Measurements from ENCODE around the gene FCER2. TPM values are rescaled to one million over a fixed set of nuclear protein-coding genes. Genes with fewer than 3 reads are reported as not detected.
A peak's percentile ranks its signal among the peaks of the same experiment; 100 is the strongest.
"Not testable (repeated sequence)": the region's sequence is repeated elsewhere in the genome, so short reads cannot be mapped to it uniquely, and the experiment has no call there.

FCER2 gene, protein sequence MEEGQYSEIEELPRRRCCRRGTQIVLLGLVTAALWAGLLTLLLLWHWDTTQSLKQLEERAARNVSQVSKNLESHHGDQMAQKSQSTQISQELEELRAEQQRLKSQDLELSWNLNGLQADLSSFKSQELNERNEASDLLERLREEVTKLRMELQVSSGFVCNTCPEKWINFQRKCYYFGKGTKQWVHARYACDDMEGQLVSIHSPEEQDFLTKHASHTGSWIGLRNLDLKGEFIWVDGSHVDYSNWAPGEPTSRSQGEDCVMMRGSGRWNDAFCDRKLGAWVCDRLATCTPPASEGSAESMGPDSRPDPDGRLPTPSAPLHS
- total RNA-seq: not detected

DNA sequence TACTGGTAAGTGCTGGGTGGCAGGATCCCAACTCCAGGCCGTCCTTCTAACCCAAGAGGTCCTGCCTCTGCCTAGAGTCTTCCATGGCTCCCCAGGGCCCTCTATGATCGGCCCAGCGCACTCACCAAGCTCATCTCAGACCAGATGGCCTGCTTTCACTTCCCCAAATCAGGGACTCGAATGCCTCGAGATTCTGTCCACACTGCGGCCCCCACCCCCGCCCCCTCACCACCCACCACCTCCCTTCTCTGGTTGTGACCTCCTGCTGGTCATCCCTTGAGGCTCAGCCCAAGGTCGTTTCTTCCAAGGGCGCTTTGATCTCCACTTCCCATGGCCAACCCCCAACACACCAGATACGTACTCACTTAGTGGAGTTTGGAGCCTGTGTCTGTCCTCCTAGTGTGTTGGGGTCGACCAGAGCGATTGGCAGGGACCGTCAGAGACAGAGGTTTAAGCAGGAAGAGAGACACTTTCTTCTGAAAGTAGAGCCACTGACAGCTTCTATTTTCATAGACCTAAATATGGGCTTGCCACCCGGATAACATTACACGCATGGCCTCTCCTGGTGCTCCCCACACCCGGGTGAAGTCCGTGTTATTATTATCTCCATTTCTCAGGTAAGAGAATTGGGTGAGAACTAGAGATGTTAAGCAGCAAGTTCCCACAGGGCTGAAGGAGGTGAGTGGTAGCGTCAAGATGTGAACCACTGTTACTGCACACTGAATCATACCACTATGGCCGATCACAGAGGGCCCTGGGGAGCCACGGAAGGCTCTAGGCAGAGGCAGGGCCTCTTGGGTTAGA lies at the start of gene FCER2:
Gene FCER2, minus strand, starts transcription at position 478 of the 804 bp plus-strand sequence. CDS start 2,371 bp downstream, outside the sequence.
- DNase-seq: no peak

DNA sequence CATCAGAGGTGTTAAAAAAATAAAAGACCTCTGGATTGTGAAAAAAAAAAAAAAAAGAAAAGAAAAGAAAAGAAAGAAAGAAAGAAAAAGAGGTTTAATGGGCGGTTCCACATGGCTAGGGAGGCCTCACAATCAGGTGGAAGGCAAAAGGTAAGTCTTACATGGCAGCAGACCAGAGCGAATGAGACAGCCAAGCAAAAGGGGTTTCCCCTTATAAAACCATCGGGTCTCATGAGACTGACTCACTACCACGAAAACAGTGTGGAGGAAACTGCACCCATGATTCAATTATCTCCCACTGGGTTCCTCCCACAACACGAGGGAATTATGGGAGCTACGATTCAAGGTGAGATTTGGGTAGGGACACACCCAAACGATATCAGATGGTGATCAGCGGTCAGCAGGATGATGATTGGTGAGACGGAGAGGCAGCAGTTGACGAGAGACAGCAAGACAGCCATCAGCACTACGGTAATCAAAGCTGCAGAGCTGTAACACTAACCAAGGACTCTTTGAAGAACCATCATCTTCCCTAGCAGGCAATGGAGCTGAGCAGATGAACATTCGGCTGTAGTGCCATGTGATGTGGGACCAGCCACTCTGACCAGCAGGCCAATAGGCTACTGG lies 49.3 kb upstream of the FCER2 start:
- DNase-seq: no peak

DNA sequence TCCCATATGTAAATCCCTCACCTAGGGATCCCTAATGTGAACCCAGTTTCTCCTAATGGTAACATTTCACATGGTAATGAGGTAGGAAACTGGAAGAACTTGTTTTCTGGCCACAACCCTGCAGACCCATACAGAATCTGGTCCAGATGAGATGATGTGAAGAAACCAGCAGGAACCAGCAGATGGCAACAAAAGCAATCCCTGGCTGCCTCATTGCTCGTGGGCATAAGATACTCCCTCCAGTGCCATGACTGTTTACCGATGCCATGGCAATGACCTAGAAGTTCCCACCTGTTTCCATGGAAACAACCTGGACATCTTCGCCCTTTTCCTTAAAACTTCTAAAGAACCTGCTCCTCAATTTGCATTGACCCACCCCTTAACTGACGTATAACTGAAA lies 46.8 kb upstream of the FCER2 start:
- DNase-seq: no peak

DNA sequence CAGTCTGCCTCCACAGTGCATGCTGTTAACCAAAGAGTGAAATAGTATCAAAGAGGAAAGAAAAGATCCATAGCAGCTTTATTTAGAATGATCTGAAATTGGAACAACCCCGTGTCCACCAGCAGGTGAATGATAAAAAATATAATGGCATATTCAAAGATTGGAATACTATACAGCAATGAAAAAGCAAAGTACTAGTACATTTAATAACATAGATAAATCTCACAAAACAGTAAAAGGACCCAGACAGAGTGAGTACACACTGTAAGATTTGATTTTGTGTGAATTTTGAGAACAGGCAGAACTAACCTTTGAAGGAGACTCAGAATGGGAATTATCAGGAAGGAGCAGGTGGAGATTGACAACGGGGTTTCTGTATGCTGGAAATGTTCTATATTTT lies 46.2 kb upstream of the FCER2 start:
- DNase-seq: no peak

DNA sequence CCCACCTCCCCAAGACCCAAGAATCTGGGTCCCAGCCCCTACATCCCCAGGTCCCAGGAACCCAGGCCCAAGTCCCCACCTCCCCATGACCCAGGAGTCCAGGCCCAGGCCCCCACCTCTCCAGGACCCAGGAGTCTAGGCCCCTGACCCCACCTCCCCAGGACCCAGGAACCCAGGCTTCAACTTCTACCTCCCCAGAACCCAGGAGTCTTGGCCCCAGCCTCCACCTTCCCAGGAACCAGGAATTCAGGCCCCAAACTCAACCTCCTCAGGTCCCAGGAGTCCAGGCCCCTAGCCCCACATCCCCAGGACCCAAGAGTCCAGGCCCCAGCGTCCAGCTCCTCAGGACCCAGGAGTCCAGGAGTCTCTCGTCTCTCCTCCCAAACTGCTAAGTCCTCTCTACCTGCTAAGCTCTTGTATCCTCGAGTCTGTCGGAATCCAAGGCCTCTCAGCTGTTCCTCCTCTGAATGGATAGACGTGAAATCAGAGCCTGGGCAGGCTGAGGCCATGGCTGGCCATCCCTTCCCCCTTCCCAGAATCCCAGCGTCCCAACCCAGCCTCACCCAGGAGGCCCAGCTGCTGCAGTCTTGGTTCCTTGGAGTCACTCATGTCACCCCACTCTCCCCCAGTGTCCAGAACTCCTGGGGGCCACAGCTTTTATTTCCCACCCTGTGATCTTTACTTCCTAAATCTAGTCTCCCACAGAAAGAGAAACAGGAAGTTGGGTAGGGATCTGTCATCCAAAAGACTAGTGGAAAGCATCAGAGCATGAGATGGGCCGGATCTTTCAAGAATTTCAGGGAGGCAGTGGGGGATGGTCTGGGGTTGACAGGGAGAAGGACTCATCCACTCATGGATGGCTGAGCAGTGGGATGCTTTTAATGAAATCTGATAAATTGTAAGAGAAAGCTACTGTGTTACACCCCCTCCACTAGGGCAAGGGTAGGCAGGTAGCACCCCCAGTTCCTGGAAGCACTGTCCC lies 45.3 kb upstream of the FCER2 start, which contains the start of gene CD209:
Gene CD209, minus strand, starts transcription at position 632 of the 982 bp plus-strand sequence. Its CDS starts 23 bp downstream, at position 609.
- peak; percentile 5 for DNase-seq

DNA sequence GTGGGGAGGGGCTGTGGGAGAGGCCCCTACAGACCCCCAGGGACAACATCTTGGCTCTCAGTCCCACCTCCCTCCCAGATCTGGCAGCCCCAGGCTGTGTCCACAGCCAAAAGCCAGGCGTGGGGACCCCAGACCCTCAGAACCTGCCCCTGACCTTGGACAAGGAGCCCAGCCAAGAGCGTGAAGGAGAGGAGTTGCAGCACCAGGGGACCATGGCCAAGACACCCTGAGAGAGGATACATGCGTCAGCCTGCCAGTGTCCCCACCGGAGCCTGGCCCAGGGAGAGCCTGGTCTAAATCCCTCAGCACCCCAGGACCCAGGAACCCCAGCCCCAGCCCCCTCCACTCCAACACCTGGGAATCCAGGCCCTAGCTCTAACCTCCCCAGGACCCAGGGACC lies 44.4 kb upstream of the FCER2 start:
- DNase-seq: not testable (repeated sequence)

DNA sequence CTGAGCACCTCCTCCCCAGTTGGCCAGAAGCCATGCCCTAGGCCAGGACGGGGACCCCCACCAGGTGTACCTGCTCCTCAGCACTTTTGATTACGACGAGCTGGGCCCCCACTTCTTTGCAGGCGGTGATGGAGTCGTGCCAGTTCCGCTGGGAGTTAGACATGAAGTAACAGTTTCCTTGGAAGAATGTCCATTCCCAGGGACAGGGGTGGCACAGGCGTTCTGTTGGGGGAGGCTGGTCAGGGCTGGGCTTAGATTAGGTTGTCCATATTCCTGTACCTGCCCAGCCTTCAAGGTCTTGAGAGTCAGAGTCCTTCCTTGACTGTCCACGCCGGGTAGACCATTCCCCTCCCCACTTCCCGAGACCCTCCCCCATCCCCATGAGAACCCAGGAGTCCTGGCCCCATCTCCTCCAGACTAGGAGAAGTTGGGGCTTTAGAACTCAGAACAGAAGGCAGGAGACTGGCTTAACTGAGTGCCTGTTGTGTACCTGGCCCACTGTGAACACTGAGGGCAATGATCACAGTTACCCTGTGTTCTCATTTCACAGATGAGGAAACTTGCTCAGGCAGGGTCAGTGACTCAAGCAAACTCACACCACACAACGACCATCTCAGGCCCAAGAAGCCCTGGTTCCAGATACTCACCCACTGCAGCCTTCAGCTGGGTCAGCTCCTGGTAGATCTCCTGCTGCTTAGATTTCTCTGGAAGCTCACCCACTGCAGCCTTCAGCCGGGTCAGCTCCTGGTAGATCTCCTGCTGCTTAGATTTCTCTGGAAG lies 43.1 kb upstream of the FCER2 start:
- DNase-seq: no peak

DNA sequence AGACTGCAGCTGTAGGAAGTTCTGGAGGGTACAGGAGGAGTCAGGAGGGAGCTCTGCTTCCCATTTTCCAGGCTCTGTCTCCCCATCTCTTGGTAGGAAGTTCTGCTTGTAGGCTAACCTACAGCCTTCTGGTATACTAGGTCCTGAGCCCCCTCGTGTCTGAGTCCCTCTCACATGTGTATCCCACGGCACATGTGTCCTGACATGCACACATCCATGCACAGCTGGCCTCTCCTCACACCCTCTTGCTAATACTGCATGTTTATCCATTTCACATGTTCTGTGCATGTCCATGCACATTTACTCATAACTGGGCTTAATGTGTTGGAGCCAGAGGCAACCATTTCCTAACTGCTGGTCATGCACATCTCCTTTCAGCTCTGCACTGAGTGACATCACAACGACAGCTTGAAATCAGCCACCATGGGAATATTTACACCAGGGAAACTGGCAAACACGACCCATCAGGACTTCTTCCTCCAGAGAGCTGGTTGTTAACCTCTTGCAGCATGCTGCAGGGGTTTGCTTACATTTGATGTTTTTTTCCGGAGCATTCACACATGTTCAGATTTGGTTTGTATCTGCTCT lies 42.4 kb upstream of the FCER2 start:
- no peak for DNase-seq

DNA sequence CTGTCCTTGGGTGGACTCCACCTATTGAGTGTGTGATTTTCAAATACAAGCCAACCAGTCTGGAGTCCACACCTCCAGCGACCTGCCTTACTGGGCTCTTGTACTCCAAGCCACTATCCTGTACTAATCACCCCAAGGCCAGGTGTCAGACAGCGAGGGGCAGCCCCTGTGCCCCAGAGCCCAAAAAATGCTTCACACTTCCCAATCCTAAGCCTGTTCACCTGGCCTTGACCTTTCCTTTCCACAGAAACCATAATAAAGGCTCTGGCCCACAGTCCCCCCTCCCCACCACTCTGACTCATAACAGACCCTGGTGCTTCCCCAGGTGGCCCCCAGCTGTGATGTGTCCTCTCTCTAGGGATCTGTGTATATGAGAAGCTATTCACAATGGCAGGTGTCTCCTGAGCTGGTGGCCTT lies 41.5 kb upstream of the FCER2 start:
- no peak for DNase-seq

DNA sequence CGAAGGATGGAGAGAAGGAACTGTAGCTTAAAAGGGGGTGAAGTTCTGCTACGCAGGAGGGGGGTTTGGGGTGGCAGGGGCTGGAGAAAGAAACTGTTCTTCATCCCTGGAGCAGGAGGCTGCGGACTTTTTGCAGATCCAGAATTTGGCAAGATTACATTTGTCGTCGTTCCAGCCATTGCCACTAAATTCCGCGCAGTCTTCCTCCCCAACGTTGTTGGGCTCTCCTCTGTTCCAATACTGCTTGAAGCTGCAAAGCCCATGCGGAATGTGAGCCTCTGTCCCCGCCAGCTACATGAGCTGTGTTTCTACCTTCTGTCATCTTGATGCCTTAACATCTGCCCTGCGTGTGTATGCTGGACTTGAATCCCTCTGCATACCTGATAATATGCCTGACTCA lies 41.1 kb upstream of the FCER2 start:
- no peak for DNase-seq

DNA sequence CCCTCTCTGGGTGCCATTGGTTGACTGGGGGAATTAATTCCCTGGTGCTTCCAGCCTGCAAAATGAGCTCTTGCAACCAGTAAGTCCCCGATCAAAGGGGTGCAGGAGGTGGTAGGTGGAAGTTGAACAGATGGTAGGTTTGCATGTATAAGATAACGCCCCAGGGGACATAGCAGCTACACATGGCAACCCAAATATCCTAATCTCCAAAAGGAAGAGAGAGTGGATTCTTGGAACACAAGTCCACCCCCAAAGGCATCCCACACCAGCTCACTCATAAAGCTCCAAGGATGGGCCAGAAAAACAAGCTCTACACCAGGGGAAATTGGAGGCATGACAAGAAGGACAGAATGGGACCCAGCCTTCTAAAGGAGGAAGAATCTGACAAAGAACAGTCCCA lies 40.6 kb upstream of the FCER2 start:
- DNase-seq: no peak

DNA sequence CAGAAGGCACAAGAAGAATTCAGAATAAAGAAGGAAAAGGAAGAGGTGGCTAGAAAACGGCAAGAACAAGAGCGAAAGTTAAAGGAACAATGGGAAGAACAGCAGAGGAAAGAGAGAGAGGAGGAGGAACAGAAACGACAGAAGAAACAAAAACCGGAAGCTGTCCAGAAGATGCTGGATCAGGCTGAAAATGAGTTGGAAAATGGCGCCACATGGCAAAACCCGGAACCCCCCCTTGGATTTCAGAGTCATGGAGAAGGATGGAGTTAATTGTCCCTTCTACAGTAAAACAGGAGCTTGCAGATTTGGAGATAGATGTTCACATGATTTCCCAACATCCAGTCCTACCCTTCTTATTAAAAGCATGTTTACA lies 38.7 kb upstream of the FCER2 start:
- no peak for DNase-seq

DNA sequence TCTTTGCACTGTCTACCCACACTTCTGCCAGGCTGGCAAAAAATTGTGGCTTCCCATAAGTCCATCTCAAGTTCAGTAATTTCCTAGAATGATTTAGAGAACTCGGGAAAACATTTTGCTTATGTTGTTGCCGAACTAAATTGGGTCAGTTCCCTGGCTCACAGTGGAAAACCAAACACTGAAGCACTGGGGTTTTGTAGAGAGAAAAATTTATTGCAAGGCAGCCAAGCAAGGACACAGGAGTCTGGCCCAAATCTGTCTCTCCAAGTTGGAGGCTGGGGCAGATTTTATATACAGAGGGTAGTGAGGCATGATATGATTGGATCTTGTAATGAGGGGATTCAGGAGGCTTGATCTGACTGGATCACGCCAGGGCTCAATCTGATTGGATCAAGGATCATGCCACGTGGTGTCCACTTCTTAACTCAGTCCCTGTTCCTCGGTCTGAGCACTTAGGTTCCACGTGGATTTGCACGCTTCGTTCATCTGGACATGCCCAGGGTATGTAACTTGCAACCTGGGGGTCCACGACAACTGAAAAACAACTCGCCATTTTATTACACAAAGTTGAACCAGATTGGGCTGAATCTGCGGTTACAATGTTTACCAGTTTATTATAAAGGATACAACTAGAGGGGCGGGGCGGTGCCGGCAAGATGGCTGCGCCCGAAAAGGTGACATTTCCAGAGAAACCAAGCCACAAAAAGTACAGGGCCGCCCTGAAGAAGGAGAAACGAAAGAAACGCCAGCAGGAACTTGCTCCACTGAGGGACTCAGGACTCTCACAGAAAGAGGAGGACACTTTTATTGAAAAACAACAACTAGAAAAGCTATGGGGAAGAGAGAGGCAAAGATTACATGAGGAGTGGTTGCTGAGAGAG lies 38.1 kb upstream of the FCER2 start:
- DNase-seq: no peak

DNA sequence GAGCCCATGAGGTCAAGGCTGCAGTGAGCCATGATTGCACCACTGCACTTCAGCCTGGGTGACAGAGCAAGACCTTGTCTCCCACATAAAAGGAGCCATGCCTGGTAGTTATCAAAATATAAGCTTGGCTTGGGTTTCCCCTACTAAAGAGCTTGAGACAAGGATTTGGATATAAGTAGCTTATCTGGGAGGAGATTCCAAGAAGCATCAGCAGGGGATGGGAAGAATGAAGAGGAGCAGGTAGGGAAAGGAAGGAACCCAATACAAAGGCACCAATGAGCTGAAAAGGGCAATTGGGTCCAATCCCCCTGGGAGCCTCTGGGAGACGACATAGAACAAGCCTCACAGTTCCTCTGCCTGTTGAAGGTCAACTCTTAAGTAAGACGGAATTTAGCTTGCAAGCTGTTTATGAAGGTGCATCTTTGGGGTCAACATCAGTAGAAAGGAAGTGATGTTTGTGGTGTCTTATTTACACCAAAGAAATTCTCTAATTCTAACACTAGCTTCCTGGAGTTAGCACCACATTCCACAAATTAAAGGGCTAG lies 37.4 kb upstream of the FCER2 start:
- no peak for DNase-seq

DNA sequence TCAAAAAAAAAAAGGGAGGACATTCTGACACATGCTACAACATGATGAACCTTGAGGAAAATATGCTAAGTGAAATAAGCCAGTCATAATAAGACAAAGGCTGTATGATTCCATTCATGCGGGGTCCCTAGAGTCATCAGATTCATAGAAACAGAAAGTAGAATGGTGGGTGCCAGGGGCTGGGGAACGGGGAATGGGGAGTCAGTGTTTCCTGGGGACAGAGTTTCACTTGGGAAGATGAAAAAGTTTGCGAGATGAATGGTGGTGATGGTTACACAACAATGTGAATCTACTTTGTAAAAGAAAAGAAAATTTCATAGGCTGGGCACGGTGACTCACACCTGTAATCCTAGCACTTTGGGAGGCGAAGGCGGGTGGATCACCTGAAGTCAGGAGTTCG lies 36.1 kb upstream of the FCER2 start:
- no peak for DNase-seq

DNA sequence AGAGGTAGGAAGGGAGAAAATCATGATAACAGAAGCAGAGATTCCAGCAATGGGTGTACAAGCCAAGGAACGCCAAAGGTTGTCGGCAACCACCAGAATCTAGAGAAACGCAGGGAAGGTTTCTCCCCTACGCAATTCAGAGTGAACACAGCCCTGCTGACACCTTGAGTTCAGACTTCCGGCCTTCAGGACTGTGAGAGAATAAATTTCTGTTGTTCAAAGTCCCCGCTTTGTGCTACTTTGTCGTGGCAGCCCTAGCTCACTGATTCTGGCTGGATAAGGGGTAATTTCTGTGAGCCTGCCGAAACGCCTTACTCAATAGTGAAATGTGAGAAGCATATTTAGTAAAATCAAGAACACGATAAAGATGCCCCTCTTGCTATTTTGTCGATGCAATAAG lies 35.3 kb upstream of the FCER2 start:
- DNase-seq: no peak

DNA sequence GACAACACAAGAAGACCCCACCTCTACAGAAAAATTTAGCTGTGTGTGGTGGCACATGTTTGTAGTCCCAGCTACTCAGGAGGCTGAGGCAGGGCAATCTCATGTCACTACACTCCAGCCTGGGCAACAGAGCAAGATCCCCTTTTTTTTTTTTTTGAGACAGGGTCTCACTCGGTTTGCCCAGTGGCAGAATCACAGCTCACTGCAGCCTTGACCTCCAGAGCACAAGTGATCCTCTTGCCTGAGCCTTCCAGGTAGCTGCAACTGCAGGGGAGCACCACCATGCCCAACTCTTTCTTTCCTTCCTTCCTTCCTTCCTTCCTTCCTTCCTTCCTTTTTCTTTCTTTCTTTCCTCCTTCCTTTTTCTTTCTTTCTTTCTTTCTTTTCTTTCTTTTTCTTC lies 34.2 kb upstream of the FCER2 start:
- DNase-seq: no peak

DNA sequence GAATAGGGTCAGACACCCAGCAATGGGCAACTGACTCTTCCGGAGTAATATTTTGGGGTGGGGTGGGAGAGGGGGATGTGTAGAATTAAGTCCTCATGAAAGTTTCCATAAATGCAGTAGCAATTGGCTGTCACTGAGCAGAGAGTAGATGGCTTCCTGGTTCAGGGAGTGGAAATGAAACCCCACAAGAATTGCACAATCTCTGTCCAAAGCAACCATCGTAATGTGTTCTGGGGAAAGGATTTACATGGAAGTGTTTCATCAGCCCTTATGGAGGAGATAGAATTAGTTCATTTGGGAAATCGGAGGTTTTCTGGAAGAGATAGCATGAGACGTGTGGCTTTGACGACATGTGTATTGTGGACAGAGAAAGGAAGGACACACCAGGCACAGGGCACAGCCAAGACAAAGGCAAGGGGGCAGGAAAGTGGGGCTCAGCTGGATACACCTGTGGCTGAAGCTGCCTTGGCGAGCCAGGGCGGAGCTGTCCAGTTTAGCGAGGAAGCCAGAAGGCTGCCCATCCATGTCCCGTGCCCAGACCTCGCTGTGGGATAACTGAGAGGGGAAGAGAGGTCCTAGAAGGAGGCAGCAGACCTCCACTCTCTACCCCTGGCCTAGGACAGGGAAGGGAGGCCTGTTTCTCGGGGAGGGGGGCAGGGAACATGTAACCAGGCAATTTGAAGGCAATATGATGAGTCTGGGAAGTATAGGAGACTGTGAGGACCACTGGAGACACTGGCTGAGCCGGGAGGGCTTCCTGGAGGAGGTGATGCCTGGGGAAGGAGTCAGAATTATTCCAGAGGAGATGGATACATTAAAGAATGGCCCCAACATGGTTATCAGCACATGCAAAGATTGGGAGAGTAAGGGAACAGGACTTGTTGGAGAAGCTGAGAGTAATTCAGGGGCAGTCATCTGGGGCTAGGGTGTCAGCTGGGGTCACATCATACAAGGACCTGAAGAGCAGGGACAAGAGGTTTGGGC lies 32.6 kb upstream of the FCER2 start:
- no peak for DNase-seq

Measured in tongue (tissue), 2 donors.